ENCODE measurements around the gene SLC6A18. TPM values are rescaled to one million over a fixed set of nuclear protein-coding genes. Genes with fewer than 3 reads are reported as not detected.

The SLC6A18 gene
- total and polyA plus RNA-seq, 9 of the 15 experiments (the other 6 are each of a cell fraction or from before 2014, with no cell fraction given), result not detected

DNA sequence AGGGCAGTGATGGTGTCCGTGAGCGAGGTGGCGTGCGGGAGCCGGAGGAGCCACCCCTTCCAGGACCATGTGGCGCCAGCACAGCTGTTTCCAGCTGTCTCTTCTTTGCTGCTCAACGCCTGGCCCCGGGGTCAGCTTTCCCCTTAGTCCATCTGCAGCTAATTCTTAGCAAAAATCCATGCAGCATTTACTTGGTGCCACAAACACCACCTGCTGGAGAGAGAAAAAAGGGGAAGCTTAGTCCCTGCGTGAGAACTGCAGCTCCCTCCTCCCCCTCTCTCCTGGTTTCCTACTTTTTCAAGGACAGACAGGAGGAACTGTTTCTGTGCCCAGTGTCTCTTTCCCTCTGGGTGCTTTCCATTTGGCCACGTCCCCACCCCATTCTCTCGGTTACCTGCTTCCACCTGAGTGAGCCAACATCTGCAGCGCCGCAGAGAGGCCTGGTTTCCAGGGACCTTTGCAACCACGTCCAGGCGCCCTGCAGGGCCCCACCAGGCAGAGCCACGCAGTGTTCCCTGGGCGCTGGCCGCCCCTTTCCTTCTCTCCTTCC lies 20.4 kb upstream of the SLC6A18 start (continued):
- TF ChIP-seq, protein P1, sequence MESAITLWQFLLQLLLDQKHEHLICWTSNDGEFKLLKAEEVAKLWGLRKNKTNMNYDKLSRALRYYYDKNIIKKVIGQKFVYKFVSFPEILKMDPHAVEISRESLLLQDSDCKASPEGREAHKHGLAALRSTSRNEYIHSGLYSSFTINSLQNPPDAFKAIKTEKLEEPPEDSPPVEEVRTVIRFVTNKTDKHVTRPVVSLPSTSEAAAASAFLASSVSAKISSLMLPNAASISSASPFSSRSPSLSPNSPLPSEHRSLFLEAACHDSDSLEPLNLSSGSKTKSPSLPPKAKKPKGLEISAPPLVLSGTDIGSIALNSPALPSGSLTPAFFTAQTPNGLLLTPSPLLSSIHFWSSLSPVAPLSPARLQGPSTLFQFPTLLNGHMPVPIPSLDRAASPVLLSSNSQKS (CRISPR knock-in tag; IDR thresholded peaks at IDR 0.05), result no peak
- TF ChIP-seq, protein P2, sequence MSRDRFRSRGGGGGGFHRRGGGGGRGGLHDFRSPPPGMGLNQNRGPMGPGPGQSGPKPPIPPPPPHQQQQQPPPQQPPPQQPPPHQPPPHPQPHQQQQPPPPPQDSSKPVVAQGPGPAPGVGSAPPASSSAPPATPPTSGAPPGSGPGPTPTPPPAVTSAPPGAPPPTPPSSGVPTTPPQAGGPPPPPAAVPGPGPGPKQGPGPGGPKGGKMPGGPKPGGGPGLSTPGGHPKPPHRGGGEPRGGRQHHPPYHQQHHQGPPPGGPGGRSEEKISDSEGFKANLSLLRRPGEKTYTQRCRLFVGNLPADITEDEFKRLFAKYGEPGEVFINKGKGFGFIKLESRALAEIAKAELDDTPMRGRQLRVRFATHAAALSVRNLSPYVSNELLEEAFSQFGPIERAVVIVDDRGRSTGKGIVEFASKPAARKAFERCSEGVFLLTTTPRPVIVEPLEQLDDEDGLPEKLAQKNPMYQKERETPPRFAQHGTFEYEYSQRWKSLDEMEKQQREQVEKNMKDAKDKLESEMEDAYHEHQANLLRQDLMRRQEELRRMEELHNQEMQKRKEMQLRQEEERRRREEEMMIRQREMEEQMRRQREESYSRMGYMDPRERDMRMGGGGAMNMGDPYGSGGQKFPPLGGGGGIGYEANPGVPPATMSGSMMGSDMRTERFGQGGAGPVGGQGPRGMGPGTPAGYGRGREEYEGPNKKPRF (IDR thresholded peaks at IDR 0.05; ENCODE audit: low read depth, low read length), result no peak
- TF ChIP-seq RFX7 (CRISPR knock-in tag; IDR thresholded peaks at IDR 0.05) (no peak), WHSC1 (IDR thresholded peaks at IDR 0.05; ENCODE audit: low read length) (no peak), HMG20A (CRISPR knock-in tag; conservative IDR thresholded peaks at IDR 0.05) (no peak), SMARCA5 (IDR thresholded peaks at IDR 0.05) (no peak), ZNF717 (CRISPR knock-in tag; IDR thresholded peaks at IDR 0.05) (no peak), MCM3 (IDR thresholded peaks at IDR 0.05) (no peak), JUNB (CRISPR knock-in tag; conservative IDR thresholded peaks at IDR 0.05) (no peak), POLR2G (IDR thresholded peaks at IDR 0.05; ENCODE audit: low read depth, low read length) (no peak), NR2F6 (CRISPR knock-in tag; IDR thresholded peaks at IDR 0.05) (no peak), TBP (optimal IDR thresholded peaks at IDR 0.05; ENCODE audit: low read depth, low read length) (no peak), YY1 (IDR thresholded peaks at IDR 0.05; ENCODE audit: borderline replicate concordance in 1 of 3, control insufficient read depth in 1 of 3, extremely low read depth in 1 of 3, insufficient read depth in 3 of 3, insufficient read length in 1 of 3, insufficient replicate concordance in 2 of 3, low read depth in 1 of 3, low read length in 2 of 3) (no peak), RHOXF2B (CRISPR knock-in tag; conservative IDR thresholded peaks at IDR 0.05) (no peak), BMI1 (IDR thresholded peaks at IDR 0.05; ENCODE audit: low read length) (no peak), ERF (CRISPR knock-in tag; IDR thresholded peaks at IDR 0.05) (no peak)
- TF ChIP-seq, protein P3, sequence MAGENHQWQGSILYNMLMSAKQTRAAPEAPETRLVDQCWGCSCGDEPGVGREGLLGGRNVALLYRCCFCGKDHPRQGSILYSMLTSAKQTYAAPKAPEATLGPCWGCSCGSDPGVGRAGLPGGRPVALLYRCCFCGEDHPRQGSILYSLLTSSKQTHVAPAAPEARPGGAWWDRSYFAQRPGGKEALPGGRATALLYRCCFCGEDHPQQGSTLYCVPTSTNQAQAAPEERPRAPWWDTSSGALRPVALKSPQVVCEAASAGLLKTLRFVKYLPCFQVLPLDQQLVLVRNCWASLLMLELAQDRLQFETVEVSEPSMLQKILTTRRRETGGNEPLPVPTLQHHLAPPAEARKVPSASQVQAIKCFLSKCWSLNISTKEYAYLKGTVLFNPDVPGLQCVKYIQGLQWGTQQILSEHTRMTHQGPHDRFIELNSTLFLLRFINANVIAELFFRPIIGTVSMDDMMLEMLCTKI (IDR thresholded peaks at IDR 0.05; ENCODE audit: partially characterized antibody), result no peak
- TF ChIP-seq, protein P4, sequence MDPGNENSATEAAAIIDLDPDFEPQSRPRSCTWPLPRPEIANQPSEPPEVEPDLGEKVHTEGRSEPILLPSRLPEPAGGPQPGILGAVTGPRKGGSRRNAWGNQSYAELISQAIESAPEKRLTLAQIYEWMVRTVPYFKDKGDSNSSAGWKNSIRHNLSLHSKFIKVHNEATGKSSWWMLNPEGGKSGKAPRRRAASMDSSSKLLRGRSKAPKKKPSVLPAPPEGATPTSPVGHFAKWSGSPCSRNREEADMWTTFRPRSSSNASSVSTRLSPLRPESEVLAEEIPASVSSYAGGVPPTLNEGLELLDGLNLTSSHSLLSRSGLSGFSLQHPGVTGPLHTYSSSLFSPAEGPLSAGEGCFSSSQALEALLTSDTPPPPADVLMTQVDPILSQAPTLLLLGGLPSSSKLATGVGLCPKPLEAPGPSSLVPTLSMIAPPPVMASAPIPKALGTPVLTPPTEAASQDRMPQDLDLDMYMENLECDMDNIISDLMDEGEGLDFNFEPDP (CRISPR knock-in tag; IDR thresholded peaks at IDR 0.05), result no peak
- TF ChIP-seq, protein P5, sequence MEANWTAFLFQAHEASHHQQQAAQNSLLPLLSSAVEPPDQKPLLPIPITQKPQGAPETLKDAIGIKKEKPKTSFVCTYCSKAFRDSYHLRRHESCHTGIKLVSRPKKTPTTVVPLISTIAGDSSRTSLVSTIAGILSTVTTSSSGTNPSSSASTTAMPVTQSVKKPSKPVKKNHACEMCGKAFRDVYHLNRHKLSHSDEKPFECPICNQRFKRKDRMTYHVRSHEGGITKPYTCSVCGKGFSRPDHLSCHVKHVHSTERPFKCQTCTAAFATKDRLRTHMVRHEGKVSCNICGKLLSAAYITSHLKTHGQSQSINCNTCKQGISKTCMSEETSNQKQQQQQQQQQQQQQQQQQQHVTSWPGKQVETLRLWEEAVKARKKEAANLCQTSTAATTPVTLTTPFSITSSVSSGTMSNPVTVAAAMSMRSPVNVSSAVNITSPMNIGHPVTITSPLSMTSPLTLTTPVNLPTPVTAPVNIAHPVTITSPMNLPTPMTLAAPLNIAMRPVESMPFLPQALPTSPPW (CRISPR knock-in tag; IDR thresholded peaks at IDR 0.05), result peak; percentile 41; the same call in 1 of the 2 replicates
- TF ChIP-seq, protein P6, sequence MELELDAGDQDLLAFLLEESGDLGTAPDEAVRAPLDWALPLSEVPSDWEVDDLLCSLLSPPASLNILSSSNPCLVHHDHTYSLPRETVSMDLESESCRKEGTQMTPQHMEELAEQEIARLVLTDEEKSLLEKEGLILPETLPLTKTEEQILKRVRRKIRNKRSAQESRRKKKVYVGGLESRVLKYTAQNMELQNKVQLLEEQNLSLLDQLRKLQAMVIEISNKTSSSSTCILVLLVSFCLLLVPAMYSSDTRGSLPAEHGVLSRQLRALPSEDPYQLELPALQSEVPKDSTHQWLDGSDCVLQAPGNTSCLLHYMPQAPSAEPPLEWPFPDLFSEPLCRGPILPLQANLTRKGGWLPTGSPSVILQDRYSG (tag; conservative IDR thresholded peaks at IDR 0.05; ENCODE audit: low read depth), result no peak

Data from K562 (cell line).